ENCODE data around the gene ADAMTS5. TPM values are rescaled to one million over a fixed set of nuclear protein-coding genes. Genes with fewer than 3 reads are reported as not detected.

Gene ADAMTS5
- total RNA-seq, 4 donors from 2014 or later = 13.5 to 29.3 (median 21.3) TPM

DNA sequence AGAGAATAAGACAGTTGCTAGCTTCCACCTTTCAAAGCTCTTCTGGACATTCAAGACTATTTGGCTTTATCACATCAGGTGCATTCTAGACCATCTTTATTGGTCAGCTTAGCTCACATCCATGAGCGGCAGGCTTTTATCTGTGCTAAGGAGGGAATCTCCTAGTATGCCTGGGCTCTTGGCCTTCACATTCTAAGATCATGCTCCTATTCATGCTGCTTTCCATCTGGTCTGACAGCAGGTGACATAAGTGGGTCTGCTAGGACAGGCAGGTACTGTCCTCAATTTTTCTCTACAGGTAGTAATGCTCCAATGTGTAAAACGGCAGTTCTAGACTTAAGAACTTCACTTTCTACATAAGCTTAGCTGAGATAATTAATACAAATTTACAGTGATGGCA, 82.5 kb downstream of the ADAMTS5 start:
- 98 to 100% methylated on average over 2 of the region's 2 CpGs for WGBS, 2 donors
- no peak for DNase-seq
- Histone ChIP-seq H3K27me3 (no peaks in the 10 kb centered on the region), H3K36me3 (no peaks in the 10 kb centered on the region), H3K4me1 (peaks cover 56 to 64% of the 10 kb centered on the region in 2 donors), H3K9me3 (no peaks in the 10 kb centered on the region), H3K4me3 (replicated peaks in 1 of 3) (no peak overlapping the region), H3K27ac (peak overlapping the region in 2 of 3 donors; percentile 8 to 57)
- TF ChIP-seq, protein P1, sequence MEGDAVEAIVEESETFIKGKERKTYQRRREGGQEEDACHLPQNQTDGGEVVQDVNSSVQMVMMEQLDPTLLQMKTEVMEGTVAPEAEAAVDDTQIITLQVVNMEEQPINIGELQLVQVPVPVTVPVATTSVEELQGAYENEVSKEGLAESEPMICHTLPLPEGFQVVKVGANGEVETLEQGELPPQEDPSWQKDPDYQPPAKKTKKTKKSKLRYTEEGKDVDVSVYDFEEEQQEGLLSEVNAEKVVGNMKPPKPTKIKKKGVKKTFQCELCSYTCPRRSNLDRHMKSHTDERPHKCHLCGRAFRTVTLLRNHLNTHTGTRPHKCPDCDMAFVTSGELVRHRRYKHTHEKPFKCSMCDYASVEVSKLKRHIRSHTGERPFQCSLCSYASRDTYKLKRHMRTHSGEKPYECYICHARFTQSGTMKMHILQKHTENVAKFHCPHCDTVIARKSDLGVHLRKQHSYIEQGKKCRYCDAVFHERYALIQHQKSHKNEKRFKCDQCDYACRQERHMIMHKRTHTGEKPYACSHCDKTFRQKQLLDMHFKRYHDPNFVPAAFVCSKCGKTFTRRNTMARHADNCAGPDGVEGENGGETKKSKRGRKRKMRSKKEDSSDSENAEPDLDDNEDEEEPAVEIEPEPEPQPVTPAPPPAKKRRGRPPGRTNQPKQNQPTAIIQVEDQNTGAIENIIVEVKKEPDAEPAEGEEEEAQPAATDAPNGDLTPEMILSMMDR (IDR thresholded peaks at IDR 0.05) = no peak
- TF ChIP-seq POLR2A (IDR thresholded peaks at IDR 0.05) = no peak
- intact Hi-C loops (cut with DNase I) = loop anchor here (10.0 kb wide), 1 partner anchor 80 kb away; the partner anchor contains the start of gene ADAMTS5

DNA sequence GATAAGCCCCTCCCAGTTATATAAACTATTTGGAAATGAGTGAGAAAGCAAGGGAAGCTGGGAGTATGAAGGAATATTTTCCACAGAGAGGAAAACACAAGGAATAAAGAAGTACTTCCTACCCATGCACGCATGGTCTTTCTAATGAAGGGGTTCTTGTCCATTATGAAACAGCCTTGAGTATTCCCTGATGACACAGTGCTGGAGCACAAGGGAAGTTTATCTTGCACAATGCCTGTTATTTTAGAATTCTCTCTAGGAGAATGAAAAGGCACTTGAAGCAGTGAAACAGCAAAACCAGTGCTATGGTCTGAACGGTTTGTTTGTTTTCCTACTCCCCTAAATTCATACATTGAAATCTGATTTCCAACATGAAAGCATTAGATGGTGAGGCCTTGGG, 83.1 kb downstream of the ADAMTS5 start:
- peaks cover 49 to 62% of the 10 kb centered on the region in 2 donors for H3K4me1 ChIP-seq
- peak; percentile 30 to 36 for DNase-seq
- TF ChIP-seq, protein P1 (IDR thresholded peaks at IDR 0.05) = no peak
- no peak for TF ChIP-seq POLR2A (IDR thresholded peaks at IDR 0.05)
- peak overlapping the region; percentile 32 to 58 (median 57) for H3K27ac ChIP-seq
- H3K27me3 ChIP-seq = no peaks in the 10 kb centered on the region
- 21 to 41% methylated on average over 2 of the region's 2 CpGs for WGBS, 2 donors
- no peak overlapping the region for H3K4me3 ChIP-seq (replicated peaks in 1 of 3)
- intact Hi-C loops (cut with DNase I) = loop anchor here (10.0 kb wide), 1 partner anchor 81 kb away; the partner anchor contains the start of gene ADAMTS5
- no peaks in the 10 kb centered on the region for H3K36me3 ChIP-seq
- H3K9me3 ChIP-seq = no peaks in the 10 kb centered on the region

DNA sequence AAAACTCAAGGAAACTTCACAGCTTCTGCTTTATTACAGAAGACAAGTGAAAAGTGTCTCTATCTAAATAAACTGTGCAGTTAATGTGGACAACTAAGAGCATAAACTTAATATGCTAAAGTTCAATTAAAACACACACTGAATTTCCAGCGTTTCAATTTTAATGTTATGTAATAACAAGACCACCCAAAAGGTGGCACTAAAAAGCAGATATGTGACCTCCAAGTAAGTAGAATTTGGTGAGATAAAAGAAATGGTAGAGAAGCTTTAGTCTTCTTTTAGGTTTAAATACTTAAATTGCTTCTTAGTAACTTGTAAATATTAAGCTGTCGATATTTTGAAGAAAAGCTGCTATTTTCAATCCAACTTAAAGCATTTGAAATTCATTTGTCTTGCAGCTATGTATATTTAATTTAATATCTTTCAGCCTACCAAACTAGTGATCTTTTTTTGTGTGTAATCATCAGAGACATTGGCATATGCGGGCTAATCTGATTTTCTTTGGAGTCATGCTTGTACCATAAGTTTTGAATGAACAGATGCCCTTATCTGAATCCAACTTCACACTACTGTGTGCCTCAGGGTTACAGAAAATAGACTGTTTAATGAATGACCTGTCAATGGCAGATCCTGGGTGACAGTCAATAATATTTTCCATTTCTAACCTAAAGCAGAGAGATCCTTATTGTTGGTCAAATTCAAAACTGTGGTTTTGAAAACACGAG, 85.2 kb downstream of the ADAMTS5 start:
- no peak overlapping the region for H3K27ac ChIP-seq
- no peaks in the 10 kb centered on the region for H3K9me3 ChIP-seq
- no peaks in the 10 kb centered on the region for H3K36me3 ChIP-seq
- DNase-seq = no peak
- TF ChIP-seq, protein P1 (IDR thresholded peaks at IDR 0.05) = peak in 3 of 6 experiments; percentile 49 to 68 (median 61)
- no peak for TF ChIP-seq POLR2A (IDR thresholded peaks at IDR 0.05)
- no peaks in the 10 kb centered on the region for H3K27me3 ChIP-seq
- intact Hi-C loops (cut with DNase I) = loop anchor here (10.0 kb wide), 1 partner anchor 83 kb away; the partner anchor contains the start of gene ADAMTS5
- peaks cover 28 to 43% of the 10 kb centered on the region in 2 donors for H3K4me1 ChIP-seq
- H3K4me3 ChIP-seq (replicated peaks in 1 of 3) = no peak overlapping the region
- WGBS, 2 donors = 58 to 63% methylated on average over 4 of the region's 4 CpGs

DNA sequence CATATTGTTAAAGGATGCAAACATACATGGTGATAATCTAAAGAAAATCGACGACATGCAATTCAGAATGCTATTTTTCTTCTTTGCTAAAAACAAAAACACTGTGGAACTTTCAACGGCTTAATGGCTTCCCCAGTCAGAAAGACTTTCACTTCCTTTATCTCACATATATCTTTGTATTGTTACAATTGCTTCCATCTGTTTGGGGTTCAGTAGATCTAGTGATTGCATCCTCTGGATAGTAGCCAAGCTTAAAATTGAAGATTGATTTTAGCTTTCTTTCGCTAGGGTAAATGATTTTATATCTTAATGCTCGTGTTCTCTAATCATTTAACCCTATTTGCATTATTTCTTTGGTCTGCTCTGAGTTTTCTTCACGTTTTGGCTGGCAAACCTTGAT, 89.9 kb downstream of the ADAMTS5 start:
- Histone ChIP-seq H3K27ac (no peak overlapping the region), H3K4me1 (peaks cover 0 to 4% of the 10 kb centered on the region in 2 donors), H3K9me3 (no peaks in the 10 kb centered on the region), H3K27me3 (no peaks in the 10 kb centered on the region), H3K36me3 (no peaks in the 10 kb centered on the region), H3K4me3 (replicated peaks in 1 of 3) (no peak overlapping the region)
- no peak for DNase-seq
- no peak for TF ChIP-seq POLR2A (IDR thresholded peaks at IDR 0.05)
- TF ChIP-seq, protein P1 (IDR thresholded peaks at IDR 0.05) = no peak
- intact Hi-C loops (cut with DNase I) = no loop called here
- 66 to 78% methylated on average over 6 of the region's 6 CpGs for WGBS, 2 donors

DNA sequence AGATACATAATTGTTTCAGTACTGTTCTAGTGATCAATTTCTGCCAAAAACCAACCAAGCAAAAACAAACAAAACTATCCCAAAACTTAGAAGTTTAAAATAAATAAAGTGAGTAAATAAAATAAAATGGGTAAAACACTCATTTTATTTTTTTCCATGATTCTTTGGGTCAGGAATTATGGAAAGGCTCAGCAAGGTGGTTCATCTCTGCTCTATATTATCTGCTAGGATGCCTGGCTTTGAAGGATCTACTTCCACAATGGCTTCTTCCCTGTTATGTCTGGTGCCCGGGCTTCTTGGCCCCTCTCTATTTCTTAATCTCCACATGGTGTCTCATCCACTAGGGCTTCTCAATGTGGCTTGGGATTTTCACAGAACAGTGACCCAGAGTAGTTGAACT, 92.5 kb downstream of the ADAMTS5 start:
- intact Hi-C loops (cut with DNase I) = loop anchor here (5.0 kb wide), 1 partner anchor 1868 kb away; no protein-coding TSS in a partner anchor
- 97 to 100% methylated on average over 1 of the region's 1 CpG for WGBS, 2 donors
- no peaks in the 10 kb centered on the region for H3K4me1 ChIP-seq
- H3K4me3 ChIP-seq (replicated peaks in 1 of 3) = no peak overlapping the region
- no peaks in the 10 kb centered on the region for H3K36me3 ChIP-seq
- no peak for DNase-seq
- H3K27me3 ChIP-seq = no peaks in the 10 kb centered on the region
- no peak overlapping the region for H3K27ac ChIP-seq
- H3K9me3 ChIP-seq = no peaks in the 10 kb centered on the region
- no peak for TF ChIP-seq POLR2A (IDR thresholded peaks at IDR 0.05)
- TF ChIP-seq, protein P1 (IDR thresholded peaks at IDR 0.05) = no peak

All from thyroid gland (tissue), 4 donors.